GM19351 (cell line): ENCODE data around the gene STRIP1.
"Not testable (repeated sequence)": the region's sequence is repeated elsewhere in the genome, so short reads cannot be mapped to it uniquely, and the experiment has no call there.

Experiments
- ATAC-seq: cut with Tn5 transposase; IDR thresholded peaks from one replicate; pipeline ENCODE4 v1.9.1; 2021; ENCODE audit warnings: mild to moderate bottlenecking, moderate library complexity; ENCODE audit not compliant: unreplicated experiment

The STRIP1 gene

DNA sequence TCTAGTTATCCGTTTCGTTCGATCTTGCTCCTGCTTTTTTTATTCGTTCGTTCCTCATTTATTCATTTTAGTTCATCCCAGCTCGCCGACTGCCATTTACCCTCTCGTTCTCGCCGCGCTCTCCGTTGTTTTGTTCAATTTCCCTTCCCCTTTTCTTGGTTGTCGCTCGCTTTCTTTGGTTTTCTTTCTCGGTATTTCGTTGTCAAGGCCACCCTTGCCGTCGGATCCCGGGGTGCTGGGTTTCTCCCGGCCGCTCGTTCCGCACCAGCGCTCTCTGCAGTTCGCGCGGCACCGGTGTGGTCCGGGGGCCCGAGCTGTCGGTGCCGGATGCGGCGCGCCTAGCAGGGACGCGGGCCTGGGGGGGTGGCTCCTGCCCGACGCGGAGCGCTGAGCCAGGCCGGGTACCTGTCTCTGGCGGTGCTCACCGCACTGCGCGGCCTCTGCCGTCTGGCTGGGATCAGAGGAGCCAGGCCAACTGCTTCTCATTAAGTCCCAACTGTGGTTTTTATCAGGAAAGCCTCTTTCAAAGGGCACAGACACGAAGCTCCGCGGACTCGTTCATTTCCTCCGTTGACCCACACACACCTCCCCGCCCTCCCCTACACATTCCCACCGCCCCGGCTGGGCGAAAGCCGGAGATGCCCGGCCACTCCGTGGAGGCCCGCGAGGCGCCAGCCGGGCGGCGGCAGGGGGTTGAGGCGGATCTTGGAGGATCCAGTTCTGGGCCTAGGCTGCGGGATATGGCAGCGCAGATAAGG lies 34.4 kb downstream of the STRIP1 start:
- no peak for ATAC-seq

- ATAC-seq, result no peak
Observed at GRCh38 chr1:110069404-110070281, 35.2 kb downstream of the STRIP1 start.

DNA sequence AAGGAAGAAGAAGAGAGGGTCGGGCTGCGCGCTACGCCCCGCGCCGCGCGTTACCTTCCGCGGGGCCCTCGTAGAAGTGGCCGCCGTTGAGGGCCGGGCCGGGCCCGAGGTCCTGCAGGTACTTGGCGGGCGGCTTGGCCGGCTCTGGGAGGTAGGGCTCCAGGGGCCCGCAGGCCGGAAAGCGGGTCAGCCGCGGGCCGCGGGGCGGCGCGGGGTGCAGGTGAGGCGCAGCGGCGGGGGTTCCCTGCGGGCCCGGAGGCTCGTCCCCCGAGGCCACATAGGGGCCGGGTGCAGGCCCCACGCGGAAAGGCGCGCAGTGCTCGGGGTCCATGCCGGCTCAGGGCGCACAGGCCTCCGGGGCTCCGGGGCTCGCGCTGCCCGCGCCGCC lies 35.9 kb downstream of the STRIP1 start:
- no peak for ATAC-seq

GRCh38 chr1:110070671-110071242 lies 36.3 kb downstream of the STRIP1 start, which contains the start of gene ALX3:
TSS of gene ALX3 (minus strand) at chr1:110070672. CDS start at chr1:110070612, 60 bp downstream.
- ATAC-seq, result no peak

- ATAC-seq, result no peak
Observed at GRCh38 chr1:110074166-110074565, 39.7 kb downstream of the STRIP1 start.

DNA sequence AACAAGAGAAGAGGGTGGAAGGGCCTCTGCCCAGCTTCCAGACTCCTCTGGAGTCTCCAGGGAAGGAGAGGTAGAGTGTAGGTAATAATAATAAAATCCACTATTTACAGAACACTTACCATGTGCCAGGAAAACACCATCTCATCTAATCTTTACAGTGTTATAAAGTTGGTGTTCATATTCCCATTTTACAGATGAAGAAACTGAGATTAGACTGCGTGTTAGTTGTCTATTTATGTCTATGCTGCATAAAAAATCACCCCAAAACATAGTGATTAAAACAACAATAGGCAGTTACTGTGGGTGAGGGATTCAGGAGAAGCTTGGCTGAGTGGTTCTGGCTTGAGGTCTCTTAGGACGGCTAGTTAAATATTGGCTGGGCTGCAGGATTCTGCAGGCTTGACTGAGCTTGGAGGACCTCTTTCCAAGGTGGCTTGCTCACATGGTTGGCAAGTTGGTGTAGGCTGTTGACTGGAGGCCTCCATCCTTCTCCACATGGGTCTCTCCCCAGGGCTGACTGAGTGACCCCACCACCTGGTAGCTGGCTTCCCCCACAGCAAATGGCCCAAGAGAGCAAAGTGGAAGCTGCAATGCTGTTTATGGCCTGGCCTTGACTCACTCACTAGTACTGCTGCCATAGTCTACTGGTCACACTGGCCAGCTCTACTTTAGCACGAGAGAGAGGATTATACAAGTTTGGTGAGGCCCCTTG lies 42.5 kb downstream of the STRIP1 start:
- no peak for ATAC-seq

GRCh38 chr1:110079995-110080394 lies 45.6 kb downstream of the STRIP1 start:
- ATAC-seq, result not testable (repeated sequence)

GRCh38 chr1:110081061-110081460 lies 46.6 kb downstream of the STRIP1 start:
- no peak for ATAC-seq

- no peak for ATAC-seq
Observed at GRCh38 chr1:110082477-110082876, 48.1 kb downstream of the STRIP1 start.

DNA sequence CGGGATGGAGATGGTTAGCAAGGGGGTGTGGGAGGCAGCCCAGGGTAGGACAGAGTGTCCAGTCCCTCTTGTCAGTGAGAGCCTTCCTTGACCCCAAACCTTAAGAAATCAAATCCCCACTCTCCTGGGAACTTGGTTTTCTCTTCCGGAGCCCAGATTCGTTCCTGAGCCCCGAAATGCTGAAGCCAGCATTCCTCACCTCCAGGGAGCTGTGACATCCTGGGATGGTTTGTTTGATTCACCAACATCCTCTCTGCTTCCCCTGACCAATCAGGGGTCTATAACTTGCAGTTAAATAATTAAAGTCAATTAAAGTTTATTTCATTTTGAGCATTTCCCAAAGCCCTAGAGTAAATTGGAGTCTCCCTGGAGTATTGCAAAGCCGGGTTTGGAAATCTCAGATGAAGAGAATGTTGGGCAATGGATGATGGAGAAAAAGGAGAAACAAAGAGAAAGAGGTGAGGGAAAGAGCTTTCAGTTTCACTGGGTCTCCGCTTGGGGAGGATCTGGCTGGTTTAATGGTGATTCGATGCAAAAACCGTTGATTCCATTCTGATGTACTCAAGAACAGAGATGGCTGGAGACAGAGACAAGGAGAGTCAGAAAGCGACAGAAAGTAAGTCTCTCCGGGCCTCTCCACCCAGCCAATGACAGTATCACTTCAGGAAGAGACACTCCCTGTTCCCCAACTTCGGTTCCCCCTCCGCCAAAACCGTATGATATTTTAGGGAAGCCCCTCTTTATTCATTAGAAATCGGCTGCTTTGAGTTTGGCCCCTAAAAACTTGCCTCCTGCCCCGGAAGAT lies 48.8 kb downstream of the STRIP1 start:
- ATAC-seq, result no peak

GRCh38 chr1:110083866-110084226 lies 49.4 kb downstream of the STRIP1 start:
- ATAC-seq, result no peak

GRCh38 chr1:110084227-110085078 lies 50.0 kb downstream of the STRIP1 start:
- no peak for ATAC-seq

- no peak for ATAC-seq
Observed at GRCh38 chr1:110085671-110086070, 51.2 kb downstream of the STRIP1 start.

GRCh38 chr1:110086961-110087360 lies 52.5 kb downstream of the STRIP1 start:
- no peak for ATAC-seq

GRCh38 chr1:110087812-110088738 lies 53.7 kb downstream of the STRIP1 start:
- peak; percentile 70 for ATAC-seq

DNA sequence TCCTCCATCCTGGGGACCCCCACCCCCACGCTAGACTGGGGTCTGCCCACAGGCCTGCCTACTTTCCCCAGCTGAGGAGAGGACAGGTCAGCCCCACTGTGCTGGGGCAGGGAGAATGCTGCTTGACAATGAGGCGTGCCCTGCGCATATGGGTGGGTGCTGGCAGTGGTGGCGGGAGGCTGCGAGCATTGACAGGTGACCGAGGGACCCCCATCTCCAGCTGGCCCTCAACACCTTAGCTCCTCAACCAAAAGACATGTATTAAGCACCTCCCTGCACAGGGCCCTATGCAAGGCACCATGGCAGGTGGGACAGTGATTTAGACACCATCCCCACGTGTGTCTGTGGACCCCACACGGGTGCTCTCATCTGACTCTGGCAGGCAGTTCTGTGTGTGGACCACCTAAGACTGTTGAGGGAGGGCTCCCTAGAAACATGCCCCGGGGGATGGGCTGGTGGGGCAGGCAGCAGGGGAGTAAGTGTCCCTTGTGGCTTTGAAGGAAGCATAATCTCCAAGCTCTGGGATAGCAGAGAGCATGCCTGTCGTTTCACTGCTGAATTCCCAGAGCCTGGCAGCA lies 54.4 kb downstream of the STRIP1 start:
- ATAC-seq, result no peak

DNA sequence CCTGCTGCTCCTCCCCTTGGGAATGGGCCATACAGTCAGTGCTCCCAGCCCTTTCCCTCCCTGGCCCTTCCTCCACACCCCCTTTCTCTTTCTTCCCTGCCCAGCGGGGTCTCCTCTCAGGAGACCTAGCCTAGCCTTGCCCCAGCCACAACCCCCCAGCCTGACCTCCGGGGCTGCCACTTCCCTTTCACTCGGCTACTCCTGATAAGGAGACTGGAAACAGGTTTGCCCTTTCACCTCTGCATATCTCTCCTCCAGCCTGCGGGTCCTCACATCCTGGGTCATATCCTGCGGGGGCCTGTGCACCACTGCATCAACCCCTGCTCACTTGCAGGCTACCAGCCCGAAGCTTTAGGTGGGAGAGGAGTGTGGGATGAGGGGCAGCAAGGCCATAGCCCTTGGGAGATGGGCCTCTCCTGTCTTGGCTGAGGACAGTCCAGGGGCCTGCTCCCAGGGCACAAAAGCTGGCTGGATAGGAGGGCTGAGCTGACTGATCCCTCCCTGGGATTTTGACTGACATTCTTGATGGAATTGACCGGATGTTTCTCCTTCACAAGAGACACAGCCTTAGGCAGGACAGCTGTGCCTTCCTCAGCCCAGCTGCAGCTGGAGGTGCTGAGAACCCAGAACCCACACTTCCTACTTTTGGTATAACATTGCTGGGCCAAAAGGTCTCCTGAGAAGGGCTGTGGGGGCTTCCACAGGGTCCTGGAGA lies 55.3 kb downstream of the STRIP1 start:
- ATAC-seq, result no peak
